Neural progenitor cell (in vitro differentiated cells): ENCODE measurements around the gene TRIM15.

Experiments used
- EZH2phosphoT487 ChIP-seq: fragments of 200-600 bp; sonication (generic); IDR thresholded peaks from 2 replicates; pipeline ENCODE4 v1.6.1; 2017; ENCODE audit warnings: antibody characterized with exemption
- TF ChIP-seq, protein P1 (sequence below): fragments of 200-600 bp; sonication (generic); IDR thresholded peaks from 2 replicates; pipeline ENCODE4 v1.5.1; 2017; ENCODE audit warnings: antibody characterized with exemption, mild to moderate bottlenecking

DNA sequence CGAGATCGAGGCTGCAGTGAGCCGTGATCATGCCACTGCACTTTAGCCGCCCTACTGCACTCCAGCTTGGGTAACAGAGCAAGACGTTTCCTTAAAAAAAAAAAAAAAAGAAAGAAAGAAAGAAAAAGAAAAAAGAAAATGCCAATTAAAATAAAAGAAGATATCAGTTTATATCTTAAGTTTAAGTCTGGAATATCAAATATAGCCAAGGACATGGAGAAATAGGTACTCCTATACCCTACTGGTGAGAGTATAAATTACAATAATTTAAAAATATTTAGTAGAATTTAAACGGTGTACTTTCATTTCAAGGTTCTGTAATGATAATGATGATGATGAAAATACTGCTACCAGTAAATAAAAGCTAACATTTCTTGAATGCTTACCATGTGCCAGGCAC, 46.6 kb upstream of the TRIM15 start:
- TF ChIP-seq, protein P1, sequence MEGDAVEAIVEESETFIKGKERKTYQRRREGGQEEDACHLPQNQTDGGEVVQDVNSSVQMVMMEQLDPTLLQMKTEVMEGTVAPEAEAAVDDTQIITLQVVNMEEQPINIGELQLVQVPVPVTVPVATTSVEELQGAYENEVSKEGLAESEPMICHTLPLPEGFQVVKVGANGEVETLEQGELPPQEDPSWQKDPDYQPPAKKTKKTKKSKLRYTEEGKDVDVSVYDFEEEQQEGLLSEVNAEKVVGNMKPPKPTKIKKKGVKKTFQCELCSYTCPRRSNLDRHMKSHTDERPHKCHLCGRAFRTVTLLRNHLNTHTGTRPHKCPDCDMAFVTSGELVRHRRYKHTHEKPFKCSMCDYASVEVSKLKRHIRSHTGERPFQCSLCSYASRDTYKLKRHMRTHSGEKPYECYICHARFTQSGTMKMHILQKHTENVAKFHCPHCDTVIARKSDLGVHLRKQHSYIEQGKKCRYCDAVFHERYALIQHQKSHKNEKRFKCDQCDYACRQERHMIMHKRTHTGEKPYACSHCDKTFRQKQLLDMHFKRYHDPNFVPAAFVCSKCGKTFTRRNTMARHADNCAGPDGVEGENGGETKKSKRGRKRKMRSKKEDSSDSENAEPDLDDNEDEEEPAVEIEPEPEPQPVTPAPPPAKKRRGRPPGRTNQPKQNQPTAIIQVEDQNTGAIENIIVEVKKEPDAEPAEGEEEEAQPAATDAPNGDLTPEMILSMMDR, result peak; percentile 22
- TF ChIP-seq EZH2phosphoT487, result no peak
